GM18511 (cell line): ENCODE measurements around the gene TRIM8.
A peak's percentile ranks its signal among the peaks of the same experiment; 100 is the strongest.

Experiments
- ATAC-seq: cut with Tn5 transposase; IDR thresholded peaks from one replicate; pipeline ENCODE4 v1.9.1; 2021; ENCODE audit warnings: mild to moderate bottlenecking, moderate library complexity; ENCODE audit not compliant: unreplicated experiment

TRIM8 gene

DNA sequence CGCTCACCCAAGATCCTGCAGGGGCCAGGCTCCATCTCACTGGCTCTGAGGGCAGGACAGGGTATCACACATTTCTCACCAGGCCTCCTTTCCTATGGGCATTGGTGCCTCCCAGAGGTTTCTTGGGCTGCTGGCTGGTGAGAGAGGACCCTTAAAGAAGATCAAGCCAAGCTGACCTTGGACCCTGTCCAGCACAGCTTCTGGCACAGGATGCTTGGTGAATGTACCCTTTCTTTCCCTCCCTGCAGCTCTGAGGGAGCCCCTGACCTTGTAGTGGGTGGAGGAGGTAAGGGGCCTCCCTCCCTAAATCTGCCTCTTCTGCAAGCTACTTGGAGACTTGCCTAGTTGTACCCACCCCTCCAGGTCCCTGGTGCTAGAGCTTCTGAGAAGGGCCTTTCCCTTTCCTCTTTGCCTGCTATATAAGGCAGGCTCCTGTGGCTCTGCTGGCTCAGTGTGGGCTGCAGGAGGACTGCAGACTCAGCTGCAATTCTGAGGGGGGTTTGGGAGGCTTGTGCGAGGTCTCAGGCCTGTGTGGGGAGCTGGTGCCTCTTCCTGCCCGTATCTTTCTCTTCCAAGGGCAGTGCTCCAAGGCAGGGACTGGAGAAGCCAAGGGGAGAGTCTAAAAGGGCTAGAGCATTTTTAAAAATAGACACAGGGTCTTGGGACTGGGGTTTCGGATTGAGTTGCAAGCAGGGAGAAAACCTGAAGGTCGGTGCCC lies 11.7 kb upstream of the TRIM8 start:
- no peak for ATAC-seq

GRCh38 chr10:102633287-102633686 lies 11.0 kb upstream of the TRIM8 start:
- ATAC-seq = no peak

GRCh38 chr10:102633848-102634247 lies 10.4 kb upstream of the TRIM8 start:
- no peak for ATAC-seq

DNA sequence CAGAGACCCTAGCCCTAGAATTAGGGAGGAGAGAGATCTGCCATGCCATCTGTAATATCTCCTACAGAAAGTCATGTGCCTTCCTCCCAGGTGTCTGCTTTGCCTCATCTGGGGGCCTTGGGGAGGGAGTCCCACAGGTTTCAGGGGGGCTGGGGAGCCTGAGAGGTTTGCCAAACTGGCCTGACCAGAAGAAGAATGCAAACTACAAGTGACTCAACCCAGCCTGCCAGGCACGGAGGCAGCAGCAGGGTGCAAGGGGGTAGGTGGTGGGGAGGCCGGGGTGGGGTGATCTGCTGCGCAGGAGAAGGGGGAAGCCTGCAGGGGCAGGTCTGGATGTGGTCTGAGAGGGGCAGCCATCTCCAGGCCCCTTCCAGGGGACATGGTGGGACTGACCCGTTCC lies 9.6 kb upstream of the TRIM8 start:
- no peak for ATAC-seq

DNA sequence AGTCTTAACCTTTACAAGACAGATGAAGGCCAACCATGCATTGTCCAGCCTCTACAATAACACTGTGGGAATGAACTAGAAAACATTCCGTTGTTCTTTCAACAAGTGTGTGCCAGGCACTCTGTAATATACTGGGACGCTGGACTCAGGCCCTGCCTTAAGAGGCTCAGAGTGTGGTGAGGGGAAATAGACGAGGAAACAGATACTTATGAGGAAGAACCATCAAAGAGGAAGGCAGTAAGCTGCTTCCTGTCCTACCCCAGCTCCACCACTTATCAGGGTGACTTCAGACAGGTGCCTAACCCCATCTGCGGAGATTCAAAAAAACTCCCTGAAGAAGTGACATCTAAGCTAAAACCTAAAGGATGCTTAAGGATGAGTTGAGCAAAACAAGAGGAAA lies 8.9 kb upstream of the TRIM8 start:
- ATAC-seq = no peak

GRCh38 chr10:102639537-102639936 lies 4.7 kb upstream of the TRIM8 start:
- no peak for ATAC-seq

DNA sequence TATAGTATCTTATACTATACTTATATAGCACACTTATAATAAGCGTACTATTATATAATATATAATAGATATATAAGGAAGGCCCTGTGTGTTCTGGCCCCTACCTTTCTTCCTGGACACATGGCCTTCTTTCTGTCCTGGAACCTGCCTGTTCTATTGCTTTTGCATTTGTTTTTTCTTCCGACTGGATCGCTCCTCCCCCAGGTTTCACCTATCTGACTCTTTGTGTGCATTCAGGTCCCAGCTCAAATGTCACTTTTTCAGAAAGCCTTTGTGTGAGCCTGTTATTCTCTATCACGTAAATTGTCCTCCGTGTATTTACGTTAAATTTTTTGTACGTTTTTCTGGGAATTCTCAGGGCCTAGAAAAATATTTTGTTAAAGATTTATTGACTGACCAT lies 2.9 kb upstream of the TRIM8 start:
- no peak for ATAC-seq

GRCh38 chr10:102641880-102642735 lies 2.2 kb upstream of the TRIM8 start:
- ATAC-seq = peak; percentile 54

DNA sequence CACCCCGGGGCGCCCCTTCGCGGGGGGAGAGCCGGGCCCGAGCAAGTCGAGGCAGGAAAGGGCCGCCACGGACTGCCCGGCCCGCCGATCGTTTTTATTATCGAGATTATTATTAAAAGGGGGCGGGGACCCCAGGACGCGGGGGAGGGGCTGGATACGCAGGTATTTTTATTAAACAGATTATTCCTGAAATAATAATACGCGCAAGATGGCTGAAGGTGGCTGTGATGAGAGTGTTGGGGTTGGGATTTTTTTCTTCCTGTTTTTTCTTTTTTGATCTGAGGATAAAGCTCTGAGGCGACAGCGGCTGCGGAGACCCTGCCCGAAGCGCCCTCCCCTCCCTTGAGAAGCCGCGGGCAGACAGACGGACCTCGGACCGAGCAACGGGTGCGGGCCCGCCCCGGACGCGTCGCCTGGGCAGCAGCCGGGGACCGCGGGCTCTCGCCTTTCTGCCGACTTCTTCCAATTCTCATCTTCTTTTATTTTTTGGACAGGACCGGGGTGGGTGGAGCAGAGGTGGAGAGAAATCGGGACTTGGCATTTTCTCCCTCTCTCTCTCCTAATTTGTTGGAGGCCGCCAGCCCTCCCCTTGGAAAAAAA lies 1.4 kb upstream of the TRIM8 start:
- ATAC-seq = no peak

- no peak for ATAC-seq
Measured at GRCh38 chr10:102643336-102644065, 778 bp upstream of the TRIM8 start.

- no peak for ATAC-seq
Measured at GRCh38 chr10:102644646-102645387, 538 bp downstream of the TRIM8 start.

- ATAC-seq = no peak
Measured at GRCh38 chr10:102645388-102645740, 1.1 kb downstream of the TRIM8 start.

GRCh38 chr10:102645741-102646609 lies 1.7 kb downstream of the TRIM8 start:
- peak; percentile 42 for ATAC-seq

- no peak for ATAC-seq
Measured at GRCh38 chr10:102646610-102647442, 2.5 kb downstream of the TRIM8 start.

GRCh38 chr10:102647443-102648268 lies 3.4 kb downstream of the TRIM8 start:
- ATAC-seq = no peak

- ATAC-seq = no peak
Measured at GRCh38 chr10:102648269-102648888, 4.1 kb downstream of the TRIM8 start.
